GM21390 (cell line): ENCODE data around the gene USP15.
A peak's percentile ranks its signal among the peaks of the same experiment; 100 is the strongest.

Experiments used
- ATAC-seq: cut with Tn5 transposase; IDR thresholded peaks from one replicate; pipeline ENCODE4 v1.9.1; 2021; ENCODE audit not compliant: unreplicated experiment

The USP15 gene

DNA sequence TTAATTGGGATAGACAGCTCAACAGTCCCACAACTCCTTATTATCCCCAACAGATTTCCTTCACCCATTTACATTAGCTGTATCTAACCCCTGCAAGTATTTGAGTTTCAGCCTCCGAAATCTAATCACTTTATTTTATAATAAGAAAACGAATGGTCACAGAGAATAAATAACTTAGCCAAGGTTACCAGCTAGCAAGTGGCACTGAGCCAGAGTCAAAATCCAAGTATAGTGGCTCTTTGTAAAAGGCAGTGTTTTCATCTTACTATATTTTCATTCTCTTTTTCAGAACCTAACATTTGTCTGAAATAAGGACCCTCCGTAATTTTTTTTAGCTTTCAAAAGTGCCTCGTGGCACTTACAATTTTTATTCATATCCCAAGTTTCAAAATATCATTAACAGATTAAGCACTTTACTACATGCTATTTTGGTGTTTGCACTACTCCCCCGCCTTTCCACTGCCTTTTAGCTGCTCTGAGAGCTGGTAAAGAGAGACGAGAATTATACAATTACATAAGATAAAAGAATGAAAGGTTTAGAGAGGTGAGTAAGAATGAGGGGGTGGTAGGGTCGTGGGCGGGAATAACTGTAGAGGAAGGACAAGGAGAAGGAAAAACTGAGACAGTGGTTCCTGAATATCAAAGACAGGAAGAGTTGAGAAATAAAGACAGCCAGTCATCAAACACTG is 3.7 kb upstream of the USP15 start:
- no peak for ATAC-seq

DNA sequence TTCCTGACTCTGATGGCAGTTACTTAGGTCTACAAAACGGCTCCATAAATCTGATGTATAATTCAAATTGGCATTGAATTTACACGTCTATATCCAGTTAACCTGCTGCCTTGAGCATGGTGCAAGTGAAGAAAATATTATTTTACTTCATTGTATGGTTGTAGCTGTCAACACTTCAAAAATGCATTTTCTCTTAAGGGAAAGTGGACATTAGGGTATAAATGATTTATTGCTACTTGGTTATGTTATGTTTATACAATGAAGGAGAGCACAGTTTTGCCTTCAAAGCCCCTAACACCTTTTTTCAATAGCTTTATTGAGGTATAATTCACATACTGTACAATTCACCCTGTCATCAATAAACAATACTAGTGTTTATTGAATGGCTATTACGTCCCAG is 2.0 kb upstream of the USP15 start:
- ATAC-seq = no peak

DNA sequence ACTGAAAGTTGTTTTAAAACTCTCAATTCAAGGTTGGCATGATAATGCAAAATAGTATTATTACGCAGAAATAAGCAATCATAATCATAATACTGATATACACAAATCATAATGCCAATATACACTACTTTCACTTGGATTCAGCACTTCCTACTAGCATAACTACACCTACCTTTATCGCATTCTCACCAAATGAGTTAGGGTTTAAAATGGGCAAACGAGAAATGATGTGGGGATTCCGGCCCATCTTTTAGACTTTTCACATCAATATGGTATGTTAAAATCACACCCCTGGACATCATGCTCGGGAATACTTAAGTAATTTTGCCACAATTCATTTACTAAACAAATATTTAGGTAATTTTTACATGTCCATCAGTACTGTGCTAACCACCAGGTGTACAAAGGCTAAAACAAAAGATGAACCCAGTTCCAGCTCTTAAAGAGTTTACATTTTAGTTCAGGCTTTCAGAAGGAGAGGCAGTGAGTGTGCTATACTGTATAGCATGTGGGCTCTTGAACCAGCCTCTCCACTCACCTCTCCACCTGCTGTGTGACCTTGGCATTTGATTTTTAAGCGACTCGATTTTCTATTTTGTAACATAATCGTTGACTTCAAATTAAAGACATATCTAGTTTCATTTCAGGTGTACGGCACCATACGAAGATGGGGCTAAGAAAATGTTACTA is 1.1 kb upstream of the USP15 start:
- peak; percentile 10 for ATAC-seq

DNA sequence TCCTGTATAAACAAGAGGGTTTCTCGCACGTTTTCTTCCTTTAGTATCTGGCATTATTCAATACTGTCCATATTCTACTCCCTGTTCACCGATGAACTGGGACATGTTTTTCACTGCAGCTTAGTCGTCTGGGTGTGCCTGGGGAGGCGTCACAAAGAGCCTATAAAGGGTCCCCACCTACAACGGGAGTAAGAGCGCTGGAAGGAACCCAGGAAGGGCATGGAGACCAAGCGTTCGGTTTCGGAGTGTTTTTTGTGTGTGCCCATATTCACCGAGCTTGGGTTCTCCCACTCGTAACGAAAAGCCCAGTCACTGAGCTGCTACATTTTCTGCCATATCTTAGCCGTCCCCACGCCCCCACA is 592 bp upstream of the USP15 start:
- ATAC-seq = peak; percentile 10

DNA sequence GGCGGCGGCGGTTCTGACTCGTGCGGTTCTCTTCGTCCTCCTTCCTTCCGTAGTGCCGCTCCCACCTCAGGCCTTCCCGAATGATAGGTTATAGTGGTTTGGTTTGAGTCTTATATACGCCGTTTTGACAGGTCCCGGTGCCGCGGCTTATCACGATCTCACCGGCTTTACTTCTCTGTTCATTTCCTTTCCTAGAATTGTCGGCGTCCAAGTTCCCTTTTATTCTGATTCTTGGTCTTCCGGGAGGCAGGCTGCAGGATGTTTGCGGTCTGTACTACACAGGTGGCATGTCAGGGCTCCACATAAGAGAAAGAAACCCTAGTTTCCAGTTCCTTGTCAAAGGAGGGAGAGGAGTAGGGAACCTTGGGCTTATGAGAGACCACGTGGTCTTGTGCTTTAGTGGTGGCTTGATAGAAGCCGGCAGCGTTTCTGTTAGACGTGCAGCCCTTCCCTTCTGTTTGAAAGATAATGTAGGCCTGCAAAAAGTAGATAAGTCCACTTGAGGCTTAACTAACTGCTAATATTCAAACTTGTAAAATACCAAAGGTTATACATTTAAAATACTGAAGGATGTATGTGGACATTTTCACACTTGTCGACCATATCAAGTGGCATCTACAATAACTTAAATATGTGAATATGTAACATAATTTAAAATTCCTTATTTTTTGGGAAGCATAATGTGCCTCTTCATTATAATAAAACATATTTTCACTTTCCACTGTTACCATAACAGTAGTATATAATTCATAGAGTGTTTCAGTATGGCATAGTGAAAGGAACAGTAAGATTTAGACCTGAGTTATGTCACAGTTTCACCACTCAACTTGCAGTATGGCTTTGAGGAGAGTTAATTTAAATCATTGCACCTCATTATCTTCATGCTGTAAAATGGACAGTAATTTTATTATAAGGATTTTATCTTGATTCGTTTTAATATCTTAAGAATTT is 804 bp downstream of the USP15 start:
- ATAC-seq = peak; percentile 59

DNA sequence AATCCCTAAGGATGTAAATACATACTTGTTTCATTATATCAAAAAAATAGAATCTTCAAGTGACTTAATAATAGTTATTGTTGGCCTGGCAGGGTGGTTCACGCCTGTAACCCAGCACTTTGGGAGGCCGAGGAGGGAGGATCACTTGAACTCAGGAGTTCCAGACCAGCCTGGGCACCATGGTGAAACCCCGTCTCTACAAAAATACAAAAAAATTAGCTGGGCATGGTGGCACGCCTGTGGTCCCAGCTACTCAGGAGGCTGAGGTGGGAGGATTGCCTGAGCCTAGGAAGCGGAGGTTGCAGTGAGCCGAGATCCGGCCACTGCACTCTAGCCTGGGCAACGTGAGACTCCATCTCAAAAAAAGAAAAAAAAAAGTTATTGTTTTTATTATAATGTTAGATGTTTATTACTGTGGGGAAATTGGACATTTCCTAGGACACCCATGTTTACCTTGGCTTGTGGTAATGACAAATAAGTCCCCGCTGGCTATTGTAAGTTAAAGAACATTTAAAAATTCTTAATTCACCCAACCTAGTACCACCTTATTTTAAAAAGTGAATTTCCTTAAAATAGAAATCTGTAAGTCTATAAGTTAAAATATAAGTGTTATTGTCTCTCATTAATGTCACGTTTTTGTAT is 1.8 kb downstream of the USP15 start:
- ATAC-seq = no peak

DNA sequence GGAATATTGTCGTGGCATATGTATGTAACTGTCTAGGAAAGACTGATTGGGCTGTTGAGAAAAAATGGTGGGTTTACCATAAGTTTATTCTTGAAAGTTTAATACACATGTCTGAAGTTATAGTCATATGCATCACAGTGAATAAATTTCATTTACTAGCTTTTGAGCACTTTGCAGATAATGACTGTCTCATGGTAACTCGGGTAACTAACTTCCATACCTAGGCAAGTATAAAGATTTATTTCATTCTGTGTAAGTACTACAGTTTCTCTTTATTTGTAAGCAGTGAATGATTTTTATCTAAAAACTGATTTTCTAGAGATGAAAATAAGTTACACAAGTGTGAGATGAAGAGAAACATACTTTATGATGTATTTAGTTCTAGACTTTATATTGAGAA is 3.0 kb downstream of the USP15 start:
- no peak for ATAC-seq

DNA sequence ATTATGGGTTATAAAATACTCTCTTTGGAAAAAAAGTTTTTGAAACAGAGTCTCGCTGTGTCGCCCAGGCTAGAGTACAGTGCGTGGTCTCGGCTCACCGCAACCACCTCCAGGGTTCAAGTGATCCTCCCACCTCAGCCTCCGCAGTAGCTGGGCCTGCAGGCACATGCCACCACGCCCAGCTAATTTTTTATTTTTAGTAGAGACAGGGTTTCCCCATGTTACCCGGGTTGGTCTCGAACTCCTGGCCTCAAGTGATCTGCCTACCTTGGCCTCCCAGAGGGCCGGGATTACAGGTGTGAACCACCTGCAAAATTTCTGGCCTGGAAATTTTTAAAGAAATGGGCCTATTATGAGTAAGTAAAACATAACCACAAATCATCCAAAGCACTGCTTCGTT is 3.8 kb downstream of the USP15 start:
- ATAC-seq = no peak

DNA sequence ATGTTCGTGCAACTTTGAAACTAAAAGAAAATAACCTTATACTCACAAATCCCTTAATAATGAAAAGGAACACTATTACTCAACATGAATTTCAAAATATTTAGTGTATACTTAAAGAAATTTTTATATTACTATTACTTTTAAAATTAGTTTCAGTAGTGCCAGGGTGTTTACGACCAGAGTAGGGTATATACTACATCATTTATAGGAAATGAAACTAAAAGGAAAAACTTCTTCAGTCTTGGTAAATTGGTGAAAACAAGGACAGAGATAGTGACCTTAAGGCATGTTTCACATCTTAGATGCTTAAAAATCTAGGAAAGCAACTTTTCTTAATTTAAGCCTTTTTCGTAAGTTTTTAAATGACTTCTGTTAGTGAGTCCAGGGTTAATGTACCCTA is 4.5 kb downstream of the USP15 start:
- ATAC-seq = no peak

DNA sequence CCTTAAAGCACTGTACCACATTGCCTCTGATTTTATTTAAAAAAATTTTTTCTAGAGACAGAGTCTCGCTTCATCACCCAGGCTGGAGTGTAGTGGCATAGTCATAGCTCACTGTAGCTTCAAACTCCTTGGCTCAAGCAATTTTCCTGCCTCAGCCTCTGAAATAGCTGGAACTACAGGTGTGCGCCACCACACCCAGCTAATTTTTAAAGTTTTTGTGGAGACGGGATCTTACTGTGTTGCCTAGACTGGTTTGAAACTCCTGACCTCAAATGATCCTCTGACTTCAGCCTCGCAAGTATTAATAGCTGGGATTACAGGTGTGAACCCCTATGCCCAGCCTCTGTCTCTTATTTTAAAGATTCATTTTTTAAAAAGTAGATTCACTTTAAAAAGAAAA is 5.3 kb downstream of the USP15 start:
- ATAC-seq = no peak

DNA sequence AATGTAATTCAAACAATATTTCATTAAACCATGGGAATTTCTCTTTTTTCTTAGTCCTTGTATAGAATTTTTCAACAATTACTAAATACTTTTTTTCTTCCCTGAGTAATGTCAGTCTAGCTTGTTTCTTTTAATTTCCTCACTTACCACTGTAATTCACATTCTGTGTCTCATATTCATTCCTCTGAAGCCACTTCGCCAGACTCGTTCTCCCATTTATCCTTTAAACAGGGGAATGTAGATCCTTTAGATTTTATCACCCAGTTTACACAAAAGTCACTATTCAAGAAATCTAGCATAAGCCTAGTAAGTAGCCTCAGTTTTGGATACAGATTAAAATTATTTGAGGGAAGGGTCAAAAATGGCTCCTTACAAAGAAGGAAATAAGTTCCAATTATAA is 6.8 kb downstream of the USP15 start:
- ATAC-seq = no peak

DNA sequence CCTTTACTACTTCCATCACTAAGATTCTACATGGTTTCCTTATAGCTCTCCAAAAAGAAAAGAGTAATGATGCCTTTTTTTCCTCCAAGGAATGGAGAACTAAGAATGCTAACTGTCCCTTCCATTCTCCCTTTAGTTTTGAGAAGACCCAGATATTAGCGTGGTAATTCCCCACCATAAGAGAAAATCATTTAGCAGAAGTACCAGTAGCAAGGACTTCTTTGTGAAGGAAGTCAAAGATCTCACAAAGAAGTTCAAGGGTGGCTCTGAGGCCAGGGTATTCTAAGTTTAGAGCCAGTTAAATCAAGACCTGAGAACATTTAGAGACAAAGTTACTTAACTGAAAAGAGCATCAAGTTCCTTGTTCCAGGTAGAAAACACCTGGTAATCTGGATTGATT is 7.3 kb downstream of the USP15 start:
- ATAC-seq = peak; percentile 41

DNA sequence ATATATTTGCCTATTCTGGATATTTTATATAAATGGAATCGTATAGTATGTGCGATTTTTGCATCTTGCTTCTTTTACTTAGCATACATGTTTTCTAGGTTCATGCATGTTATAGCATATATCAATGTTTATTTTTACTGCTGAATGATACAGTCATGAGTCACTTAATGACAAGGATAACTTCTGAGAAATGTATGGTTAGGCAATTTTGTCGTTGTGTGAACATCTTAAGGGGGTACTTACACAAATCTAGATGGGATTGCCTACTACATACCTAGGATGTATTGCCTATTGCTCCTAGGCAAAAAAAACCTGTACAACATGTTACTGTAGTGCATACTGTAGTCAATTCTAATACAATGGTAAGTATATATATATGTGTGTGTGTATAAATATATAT is 8.8 kb downstream of the USP15 start:
- no peak for ATAC-seq

DNA sequence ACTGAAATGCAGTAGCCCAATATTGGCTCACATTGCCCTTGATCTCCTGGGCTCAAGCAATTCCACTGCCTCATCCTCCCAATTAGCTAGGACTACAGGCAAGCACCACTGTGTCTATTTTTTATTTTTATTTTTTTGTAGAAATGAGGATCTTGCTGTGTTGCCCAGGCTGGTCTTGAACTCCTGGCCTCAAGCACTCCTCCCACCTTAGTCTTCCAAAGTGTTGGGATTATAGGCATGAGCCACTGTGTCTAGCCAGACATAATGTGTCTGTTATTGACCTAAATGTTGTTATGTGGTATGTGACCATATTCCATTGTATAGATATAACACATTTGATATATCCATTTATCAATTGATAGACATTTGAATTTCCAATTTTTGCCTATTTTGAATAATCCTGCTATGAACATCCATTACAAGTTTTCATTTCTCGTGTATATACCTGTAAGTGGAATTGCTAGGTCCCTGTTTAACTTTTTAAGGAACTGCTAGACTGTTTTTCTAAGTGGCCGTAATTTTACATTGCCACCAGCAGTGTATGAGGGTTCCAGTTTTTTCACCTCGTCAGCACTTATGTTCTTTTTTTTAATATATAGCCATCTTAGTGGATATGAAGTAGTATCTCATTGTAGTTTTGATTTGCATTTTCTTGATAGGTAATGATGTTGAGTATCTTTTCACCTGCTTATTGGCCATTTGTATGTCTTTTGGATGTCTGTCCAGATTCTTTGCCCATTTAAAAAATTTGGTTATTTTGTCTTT is 9.4 kb downstream of the USP15 start:
- no peak for ATAC-seq

DNA sequence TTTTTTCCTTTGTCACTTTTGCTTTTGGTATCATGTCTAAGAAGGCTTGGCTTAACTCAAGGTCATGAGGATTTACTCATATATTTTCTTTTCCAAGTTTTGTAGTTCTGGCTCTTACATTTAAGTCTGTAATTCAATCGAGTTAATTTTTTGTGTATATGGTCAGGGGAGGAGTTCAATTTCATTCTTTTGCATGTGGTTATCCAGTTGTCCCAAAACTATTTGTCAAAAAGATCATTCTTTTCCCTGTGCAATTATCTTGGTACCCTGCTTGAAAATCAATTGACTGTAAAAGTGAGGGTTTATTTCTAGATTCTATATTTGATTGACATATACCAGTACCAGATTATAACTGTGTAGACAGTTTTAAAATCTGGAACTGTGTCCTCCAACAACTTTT is 10.2 kb downstream of the USP15 start:
- ATAC-seq = no peak

DNA sequence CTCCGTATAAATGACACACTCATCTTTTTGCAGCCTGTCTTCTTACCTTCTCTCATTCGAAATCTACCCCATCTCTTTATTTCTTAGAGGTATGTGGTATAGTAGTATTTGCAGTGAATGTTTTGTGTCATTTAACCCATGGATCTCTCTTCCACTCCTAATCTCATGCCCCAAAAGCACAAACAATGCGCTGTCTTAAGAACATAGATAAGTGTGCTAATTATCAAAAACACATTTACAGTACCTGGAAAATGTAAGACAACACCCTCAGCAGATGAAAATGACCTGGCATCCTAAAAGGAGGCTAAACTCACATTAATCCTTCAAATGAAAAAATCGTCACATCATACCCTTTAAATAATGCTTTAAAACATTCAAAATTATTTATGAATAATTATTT is 10.7 kb downstream of the USP15 start:
- ATAC-seq = no peak

DNA sequence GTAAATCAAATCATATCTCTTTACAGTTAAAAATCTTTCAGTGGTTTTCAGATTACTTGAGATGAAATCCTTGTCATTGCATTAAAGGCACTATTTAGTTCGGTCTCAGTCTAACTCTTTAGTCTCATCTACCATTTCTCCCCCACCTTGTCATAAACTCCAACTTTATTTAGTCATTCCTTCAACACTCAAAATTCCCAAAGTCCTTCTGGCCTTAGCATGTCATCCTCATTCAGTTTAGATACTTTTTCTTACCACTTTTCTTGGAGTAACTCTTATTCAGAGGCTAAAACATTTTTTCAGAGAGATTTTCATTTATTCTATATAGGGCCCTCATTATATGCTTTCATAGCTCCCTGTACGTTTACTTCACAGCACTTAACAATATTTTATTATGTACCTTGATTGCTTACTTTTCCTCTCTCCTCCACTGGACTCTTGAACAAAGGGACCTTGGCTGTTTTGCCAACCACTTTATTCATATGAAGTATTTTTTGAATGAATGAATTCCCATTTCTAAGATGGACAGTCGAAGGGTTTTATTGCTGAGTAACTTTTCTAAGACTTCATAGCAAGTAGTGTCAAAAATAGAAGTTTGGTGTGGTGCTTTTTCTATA is 12.8 kb downstream of the USP15 start:
- no peak for ATAC-seq

DNA sequence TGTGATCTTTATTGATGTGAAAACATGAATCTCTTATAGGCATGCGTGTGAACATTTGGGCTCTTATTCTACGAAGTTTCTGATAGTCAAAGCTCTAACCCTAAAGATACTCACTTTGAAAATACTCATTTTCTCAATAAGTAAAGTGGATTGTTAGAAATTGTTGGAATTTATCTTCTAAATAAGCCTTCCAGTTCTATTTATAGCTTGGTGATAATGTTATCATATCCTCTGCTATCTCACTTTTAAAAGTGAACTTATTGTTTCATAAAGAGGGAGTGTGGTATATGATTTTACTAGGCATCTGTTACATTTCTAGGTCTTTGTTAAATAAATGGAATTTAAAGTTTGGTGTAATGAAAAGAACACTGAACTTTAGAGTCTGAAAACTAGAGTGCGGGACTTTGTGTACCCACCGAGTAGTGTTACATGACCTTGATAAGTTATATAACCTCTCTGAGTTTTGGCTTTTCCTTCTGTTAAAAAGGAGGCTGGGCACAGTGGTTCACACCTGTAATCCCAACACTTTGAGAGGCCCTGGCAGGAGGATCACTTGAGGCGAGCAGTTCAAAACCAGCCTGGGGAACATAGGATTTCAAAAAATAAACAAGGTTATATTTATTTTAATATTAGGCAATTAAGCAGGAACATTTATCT is 13.6 kb downstream of the USP15 start:
- no peak for ATAC-seq

DNA sequence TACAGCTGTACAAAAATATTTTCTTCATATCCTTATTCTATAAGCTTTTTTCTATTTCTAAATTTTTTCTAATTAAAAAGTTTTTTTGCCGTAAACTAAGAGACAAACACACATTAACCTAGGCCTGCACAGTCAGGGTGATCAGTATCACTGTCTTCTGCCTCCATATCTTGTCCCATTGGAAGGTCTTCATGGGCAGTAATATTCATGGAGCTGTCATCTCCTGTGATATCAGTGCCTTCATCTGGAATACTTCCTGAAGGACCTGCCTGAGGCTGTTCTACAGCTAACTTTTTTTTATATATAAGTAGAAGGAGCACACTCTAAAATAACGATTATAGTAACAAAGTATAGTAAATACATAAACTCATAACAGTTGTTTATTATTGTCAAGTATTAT is 17.8 kb downstream of the USP15 start:
- ATAC-seq = no peak

DNA sequence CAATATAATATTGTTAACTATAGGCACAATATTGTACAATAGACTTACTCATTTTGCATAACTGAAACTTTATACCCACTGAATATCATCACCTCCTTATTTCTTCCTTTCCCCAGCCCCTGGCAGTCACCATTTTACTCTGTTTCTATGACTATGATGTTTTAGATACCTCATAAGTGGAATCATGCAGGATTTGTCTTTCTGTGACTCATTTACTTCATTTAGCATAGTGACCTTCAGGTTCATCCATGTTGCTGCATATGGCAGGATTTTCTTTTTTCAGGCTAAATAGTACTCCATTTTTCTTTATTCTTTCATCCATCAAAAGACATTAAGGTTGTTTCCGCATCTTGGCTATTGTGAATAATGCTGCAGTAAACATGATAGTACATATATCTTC is 18.9 kb downstream of the USP15 start:
- no peak for ATAC-seq
